K562 (cell line): ENCODE measurements around the gene MAP4K1. TPM values are rescaled to one million over a fixed set of nuclear protein-coding genes. Genes with fewer than 3 reads are reported as not detected.

Experiments used
- ATAC-seq: fragments of 200-7000 bp; cut with Tn5 transposase; 3 replicates; pipeline ENCODE4 v1.9.1; 2020; ENCODE audit warnings: moderate library complexity
- BruUV-seq: library from RNA; stranded (reverse); fragments of 400-500 nt; replicated peaks from 2 replicates; lab custom pipeline; 2021; lab: Mats Ljungman, UMichigan
- CTCF ChIA-PET: fragments of 300-600 bp; formaldehyde crosslinking; extraction: SDS; loops from one replicate; lab custom pipeline; 2021; ENCODE audit warnings: low intra/inter-chr PET ratio; lab: Yijun Ruan, JAX
- POLR2A ChIA-PET: fragments of 300-600, 350-650 bp; sonication (Branson Sonifier 250); formaldehyde crosslinking; extraction: SDS; loops from one replicate; lab custom pipeline; 2021; ENCODE audit warnings: antibody characterized with exemption, inconsistent platforms; lab: Yijun Ruan, JAX
- DNase-seq, 4 experiments: peaks; one replicate each; pipeline versions ENCODE4 v3.0.0 to v3.0.0-alpha.2; 2011 to 2018; ENCODE audit warnings: low spot score in 3 of 4, mixed read lengths in 3 of 4; ENCODE audit errors: extremely low read depth in 1 of 4
- FAIRE-seq: peaks from 2 replicates; lab custom pipeline; 2011; peaks lifted over from hg19 to GRCh38; lab: Jason Lieb, UNC
- H2AFZ ChIP-seq: 2 replicates; pipeline ENCODE4 v1.6.0; 2011; ENCODE audit warnings: low read depth, low read length, control low read depth, inconsistent platforms
- H3K27ac ChIP-seq: fragments of 200-600 bp; 3 replicates; pipeline ENCODE4 v1.8.0; 2011; ENCODE audit warnings: low read depth, mild to moderate bottlenecking, control low read depth, inconsistent platforms, low read length, moderate library complexity, mixed read lengths; ENCODE audit errors: extremely low read depth
- H3K27me3 ChIP-seq, 2 experiments: fragments of 300-600 bp in 1 of 2; 2 replicates in 1 of 2; 3 replicates in 1 of 2; pipeline versions ENCODE4 v1.6.0 to v1.8.0; 2011; ENCODE audit warnings: inconsistent platforms in 2 of 2, low read length in 2 of 2, mild to moderate bottlenecking in 1 of 2, mixed read lengths in 1 of 2, moderate library complexity in 1 of 2; ENCODE audit not compliant: control insufficient read depth in 2 of 2, insufficient read depth in 2 of 2
- H3K36me3 ChIP-seq: fragments of 300-600 bp; 3 replicates; pipeline ENCODE4 v1.8.0; 2011; ENCODE audit warnings: mild to moderate bottlenecking, low read length, inconsistent platforms; ENCODE audit not compliant: control insufficient read depth, insufficient read depth
- H3K4me1 ChIP-seq, 2 experiments: fragments of 200-600 bp in 1 of 2; replicated peaks in 1 of 2; 2 replicates in 1 of 2; 3 replicates in 1 of 2; pipeline versions ENCODE4 v1.5.1 to v1.8.0; 2011; ENCODE audit warnings: inconsistent platforms in 2 of 2, low read length in 2 of 2, mild to moderate bottlenecking in 1 of 2, mixed read lengths in 1 of 2, moderate library complexity in 1 of 2; ENCODE audit not compliant: control insufficient read depth in 2 of 2, insufficient read depth in 2 of 2
- H3K4me2 ChIP-seq: 2 replicates; pipeline ENCODE4 v1.6.1; 2011; ENCODE audit warnings: low read length, control low read depth, inconsistent platforms, mixed read lengths; ENCODE audit not compliant: insufficient read depth
- H3K4me3 ChIP-seq: fragments of 200-600 bp; sonication (generic), shearing (Covaris generic); 2 replicates; pipeline ENCODE4 v1.5.1; 2016; ENCODE audit warnings: control low read depth, inconsistent platforms
- H3K79me2 ChIP-seq: fragments of 200-600 bp; 3 replicates; pipeline ENCODE4 v1.8.0; 2011; ENCODE audit warnings: low read length, inconsistent platforms; ENCODE audit not compliant: control insufficient read depth, insufficient read depth
- H3K9ac ChIP-seq, 2 experiments: 2 replicates each; pipeline versions ENCODE4 v1.6.0 to v1.6.1; 2011; ENCODE audit warnings: low read depth in 2 of 2, low read length in 2 of 2, control low read depth in 1 of 2, inconsistent platforms in 1 of 2, mild to moderate bottlenecking in 1 of 2, mixed read lengths in 1 of 2; ENCODE audit not compliant: insufficient read depth in 1 of 2
- H3K9me1 ChIP-seq: one replicate; pipeline ENCODE4 v1.6.0; 2011; ENCODE audit warnings: inconsistent platforms, mild to moderate bottlenecking, low read length, moderate library complexity; ENCODE audit not compliant: control insufficient read depth, insufficient read depth
- H3K9me3 ChIP-seq: replicated peaks from 2 replicates; pipeline ENCODE4 v1.5.1; 2011; ENCODE audit warnings: low read depth, low read length, inconsistent platforms; ENCODE audit not compliant: control insufficient read depth, insufficient read depth
- H4K20me1 ChIP-seq: replicated peaks from 2 replicates; pipeline ENCODE4 v1.6.1; 2011; ENCODE audit warnings: low read length, inconsistent platforms, mixed read lengths; ENCODE audit not compliant: control insufficient read depth, insufficient read depth
- L3MBTL2 ChIP-seq: fragments of 450-650 bp; IDR thresholded peaks from 2 replicates; pipeline ENCODE4 v1.6.1; 2016; ENCODE audit warnings: mild to moderate bottlenecking, moderate library complexity
- SAP30 ChIP-seq: fragments of 200-600 bp; sonication (generic); IDR thresholded peaks from 2 replicates; pipeline ENCODE4 v1.6.1; 2012; ENCODE audit warnings: borderline replicate concordance, low read depth, mild to moderate bottlenecking, moderate library complexity, low read length, control low read depth, inconsistent platforms; ENCODE audit not compliant: insufficient read depth, poor library complexity, severe bottlenecking
- TAF15 ChIP-seq: fragments of 200-400 bp; formaldehyde crosslinking; IDR thresholded peaks from 2 replicates; pipeline ENCODE4 v1.6.1; 2017; ENCODE audit warnings: mild to moderate bottlenecking, low read depth, low read length, moderate library complexity
- UBTF ChIP-seq, 2 experiments: IDR thresholded peaks; 2 replicates each; pipeline ENCODE4 v1.6.1; 2012; ENCODE audit warnings: improper control_type of control experiment in 2 of 2, low read depth in 2 of 2, low read length in 2 of 2, borderline replicate concordance in 1 of 2
- WGBS: fragments of 100-300 bp; shearing (Covaris generic); methylation state at CpG from one replicate; pipeline ENCODE4 v1.1.6; 2016; ENCODE audit warnings: low coverage, mixed read lengths; ENCODE audit not compliant: insufficient coverage; ENCODE audit errors: missing lambda C conversion rate; 5-methylcytosine and 5-hydroxymethylcytosine counted together
- in situ Hi-C: fragments of 300-500 bp; cut with MboI; formaldehyde crosslinking; loops from 4 replicates; pipeline ENCODE4 v1.15.0; 2018; ENCODE audit warnings: inconsistent platforms, mixed read lengths
- intact Hi-C: fragments of 100-400 bp; cut with micrococcal nuclease; formaldehyde crosslinking; loops from 2 replicates; pipeline ENCODE4 v1.14.2; 2022
- polyA plus RNA-seq, 8 experiments: library from polyadenylated mRNA; depleted of rRNA in 4 of 8; stranded (reverse) in 5 of 8; unstranded in 3 of 8; fragments of >200 nt; fragmentation: Nextera tagmentation in 2 of 8; fragmentation: Illumina TruSeq in 1 of 8; extraction: Ambion mirVana in 2 of 8; extraction: Trizol in 1 of 8; gene quantifications; 2 replicates each; pipeline versions ENCODE4 v1.2.1 to v1.2.3, GENCODE V29; 2011 to 2014; ENCODE audit warnings: inconsistent platforms in 1 of 8, missing spikeins in 1 of 8
- total RNA-seq, 7 experiments: library from RNA; depleted of rRNA in 6 of 7; stranded (reverse); fragments of >200 nt in 6 of 7; fragmentation: Illumina TruSeq in 2 of 7; extraction: Trizol in 2 of 7; gene quantifications; 2 replicates each; pipeline versions ENCODE4 v1.2.1 to v1.2.3, GENCODE V29; 2011 to 2021; ENCODE audit warnings: low replicate concordance in 1 of 7
- TF ChIP-seq, protein P1 (sequence below): fragments of 250-450 bp; sonication (Bioruptor Pico); IDR thresholded peaks from 2 replicates; pipeline ENCODE4 v1.4.0; 2020; ENCODE audit warnings: mild to moderate bottlenecking

The MAP4K1 gene
- total and polyA plus RNA-seq, 9 of the 15 experiments (the other 6 are each of a cell fraction or from before 2014, with no cell fraction given), result 0.14 to 3.2 (median 0.73) TPM; not detected in 1

DNA sequence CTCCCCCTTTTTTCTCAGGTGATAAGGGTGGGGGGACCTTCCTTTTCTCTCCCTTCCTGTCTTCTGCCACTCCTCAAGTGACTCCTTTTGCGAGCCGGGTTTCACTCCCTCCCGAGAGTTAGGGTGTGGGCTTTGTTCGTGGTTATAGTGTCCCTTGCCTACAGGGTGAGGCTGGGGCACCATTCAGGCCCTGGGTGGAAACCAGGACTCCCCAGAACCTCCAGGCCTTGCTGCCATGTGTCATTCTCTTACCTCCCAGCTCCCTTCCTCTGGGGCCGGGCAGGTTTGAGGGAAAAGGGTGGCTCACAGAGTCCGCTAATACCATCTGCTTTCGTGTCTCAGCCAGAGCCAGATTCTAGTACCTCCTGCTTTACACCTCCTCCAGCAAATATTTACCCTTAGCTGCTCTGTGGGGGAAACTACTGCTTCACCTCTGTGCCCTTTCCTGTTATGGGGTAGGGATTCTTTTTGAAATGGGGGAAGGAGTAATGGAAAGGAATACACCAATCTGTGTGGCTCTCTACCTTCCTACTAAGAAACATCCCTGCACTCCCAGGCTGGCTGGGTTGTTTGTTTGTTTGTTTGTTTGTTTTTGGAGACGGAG lies 32.5 kb upstream of the MAP4K1 start:
- H3K9me3 ChIP-seq, result no peaks in the 10 kb centered on the region
- TSS peak; percentile 14 for BruUV-seq
- no peaks in the 10 kb centered on the region for H3K27me3 ChIP-seq
- H3K9me1 ChIP-seq, result no peaks in the 10 kb centered on the region
- WGBS, result 18% methylated on average over 6 of the region's 8 CpGs
- FAIRE-seq, result peak; percentile 62
- peaks cover 33% of the 10 kb centered on the region for H4K20me1 ChIP-seq
- DNase-seq, result peak in 1 of 4 experiments; percentile 48
- TF ChIP-seq UBTF (IDR thresholded peaks at IDR 0.05; ENCODE audit: borderline replicate concordance in 1 of 2, low read depth in 2 of 2, low read length in 2 of 2) (0 out of 4 replicates have a peak, but pooled peaks of 1 of the 2 experiments have one; percentile 14), TAF15 (no peak), L3MBTL2 (0 out of 2 replicates have a peak, but pooled peaks have one; percentile 6), SAP30 (peak; percentile 11)
- TF ChIP-seq, protein P1, sequence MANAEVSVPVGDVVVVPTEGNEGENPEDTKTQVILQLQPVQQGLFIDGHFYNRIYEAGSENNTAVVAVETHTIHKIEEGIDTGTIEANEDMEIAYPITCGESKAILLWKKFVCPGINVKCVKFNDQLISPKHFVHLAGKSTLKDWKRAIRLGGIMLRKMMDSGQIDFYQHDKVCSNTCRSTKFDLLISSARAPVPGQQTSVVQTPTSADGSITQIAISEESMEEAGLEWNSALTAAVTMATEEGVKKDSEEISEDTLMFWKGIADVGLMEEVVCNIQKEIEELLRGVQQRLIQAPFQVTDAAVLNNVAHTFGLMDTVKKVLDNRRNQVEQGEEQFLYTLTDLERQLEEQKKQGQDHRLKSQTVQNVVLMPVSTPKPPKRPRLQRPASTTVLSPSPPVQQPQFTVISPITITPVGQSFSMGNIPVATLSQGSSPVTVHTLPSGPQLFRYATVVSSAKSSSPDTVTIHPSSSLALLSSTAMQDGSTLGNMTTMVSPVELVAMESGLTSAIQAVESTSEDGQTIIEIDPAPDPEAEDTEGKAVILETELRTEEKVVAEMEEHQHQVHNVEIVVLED (CRISPR knock-in tag), result no peak
- peak overlapping the region; percentile 99 for H3K4me3 ChIP-seq
- CTCF ChIA-PET, result no interaction called here
- intact Hi-C loops, result loop anchor here (5.0 kb wide), 1 partner anchor 37 kb away; no protein-coding TSS in a partner anchor
- peaks cover 79% of the 10 kb centered on the region for H3K79me2 ChIP-seq
- in situ Hi-C loops, result no loop called here
- POLR2A ChIA-PET, result interaction anchor here (0.9 to 3.8 kb wide), 9 partner anchors 9 to 143 kb away, joined by 3 to 17 read pairs (median 3); no protein-coding TSS in a partner anchor
- H3K9ac ChIP-seq, result peak overlapping the region; percentile 84 to 89
- peaks cover 32% of the 10 kb centered on the region; the same call in 2 of the 3 replicates for H3K36me3 ChIP-seq
- H3K4me2 ChIP-seq, result peak overlapping the region; percentile 94
- peak overlapping the region; percentile 61 for H3K27ac ChIP-seq
- no peak overlapping the region for H2AFZ ChIP-seq
- ATAC-seq, result no peak
- peaks cover 42 to 43% of the 10 kb centered on the region in 2 experiments for H3K4me1 ChIP-seq
